Peyer's patch (tissue), 4 donors: ENCODE results near the gene FAM120A.

Source experiments
- CTCF ChIP-seq, 6 experiments: fragments of 450-650 bp in 4 of 6; fragments of 200-600 bp in 2 of 6; sonication (generic) in 1 of 6; IDR thresholded peaks; one replicate each; pipeline ENCODE4 v1.5.1; 2017 to 2019; ENCODE audit warnings: antibody characterized with exemption in 6 of 6, mild to moderate bottlenecking in 3 of 6, moderate library complexity in 1 of 6
- POLR2A ChIP-seq, 2 donors: fragments of 450-650 bp; IDR thresholded peaks; one replicate each; pipeline ENCODE4 v1.5.1; 2017; ENCODE audit warnings: antibody characterized with exemption in 2 of 2, mild to moderate bottlenecking in 2 of 2, moderate library complexity in 2 of 2

DNA sequence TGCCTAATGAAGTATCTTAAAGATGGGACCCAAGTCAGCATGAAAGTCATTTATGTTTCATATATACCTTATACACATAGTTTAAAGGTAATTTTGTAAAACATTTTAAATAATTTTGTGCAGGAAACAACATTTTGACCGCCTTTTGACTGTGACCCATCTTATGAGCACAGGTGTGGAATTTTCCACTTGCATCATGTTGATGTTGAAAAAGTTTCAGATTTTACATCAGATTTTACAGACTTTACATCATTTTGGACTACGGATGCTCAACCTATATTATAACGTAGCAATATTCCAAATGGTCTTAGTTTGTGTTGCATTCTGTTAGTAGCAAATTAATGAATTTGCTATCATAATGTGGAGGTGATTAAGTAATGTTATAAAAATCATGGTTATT is 23.6 kb downstream of the FAM120A start:
- TF ChIP-seq CTCF (IDR thresholded peaks at IDR 0.05) (no peak), POLR2A (IDR thresholded peaks at IDR 0.05) (no peak)
